HEK293T (cell line): Measurements from ENCODE around the gene PSMA8.

Experiments
- BHLHE40 ChIP-seq: fragments of 450-650 bp; IDR thresholded peaks from 2 replicates; pipeline ENCODE4 v1.6.1; 2016; ENCODE audit warnings: mild to moderate bottlenecking, moderate library complexity, borderline replicate concordance
- ELF4 ChIP-seq: fragments of 450-650 bp; IDR thresholded peaks from 2 replicates; pipeline ENCODE4 v1.6.1; 2017; ENCODE audit warnings: antibody characterized with exemption
- FOXA1 ChIP-seq: fragments of 450-650 bp; IDR thresholded peaks from 2 replicates; pipeline ENCODE4 v1.6.1; 2016; ENCODE audit warnings: mild to moderate bottlenecking
- FOXM1 ChIP-seq: fragments of 450-650 bp; IDR thresholded peaks from 2 replicates; pipeline ENCODE4 v1.6.1; 2017; ENCODE audit warnings: mild to moderate bottlenecking, borderline replicate concordance
- LEF1 ChIP-seq: fragments of 450-650 bp; IDR thresholded peaks from 2 replicates; pipeline ENCODE4 v1.6.1; 2017; ENCODE audit warnings: mild to moderate bottlenecking, borderline replicate concordance

DNA sequence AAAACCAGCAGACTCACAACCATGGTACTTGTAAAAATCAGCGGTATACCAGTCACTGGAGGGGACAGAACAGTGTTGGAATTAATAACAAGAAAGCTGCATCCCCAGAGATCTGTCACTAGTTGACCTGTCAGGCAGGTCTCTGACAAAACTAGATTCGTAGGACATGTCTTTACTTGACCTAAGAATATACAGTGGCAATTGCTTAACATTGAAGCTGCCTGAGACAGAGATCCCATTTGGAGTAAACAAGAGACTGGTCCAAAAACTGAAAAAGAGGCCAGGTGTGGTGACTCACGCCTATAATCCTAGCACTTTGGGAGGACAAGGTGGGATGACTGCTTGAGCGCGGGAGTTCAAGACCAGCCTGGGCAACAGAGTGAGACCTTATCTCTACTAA lies 36.1 kb upstream of the PSMA8 start:
- no peak for TF ChIP-seq ELF4
- no peak for TF ChIP-seq LEF1
- TF ChIP-seq FOXA1: no peak
- TF ChIP-seq BHLHE40: no peak
- no peak for TF ChIP-seq FOXM1
